HEK293T (cell line): ENCODE data around the gene POU2F2.
A peak's percentile ranks its signal among the peaks of the same experiment; 100 is the strongest.

Experiments
- CTCF ChIA-PET: fragments of 350-600 bp; formaldehyde crosslinking; extraction: SDS; loops from one replicate; lab custom pipeline; 2021; ENCODE audit warnings: antibody characterized with exemption, inconsistent platforms; lab: Yijun Ruan, JAX
- POLR2A ChIA-PET: fragments of 350-600 bp; formaldehyde crosslinking; extraction: SDS; loops from one replicate; lab custom pipeline; 2020; ENCODE audit warnings: antibody characterized with exemption, inconsistent platforms; lab: Yijun Ruan, JAX
- DNase-seq: peaks from one replicate; pipeline ENCODE4 v3.0.0; 2012; ENCODE audit warnings: mixed read lengths; ENCODE audit errors: extremely low spot score
- ARNT ChIP-seq: fragments of 450-650 bp; IDR thresholded peaks from 2 replicates; pipeline ENCODE4 v1.6.1; 2017; ENCODE audit warnings: mild to moderate bottlenecking
- BHLHE40 ChIP-seq: fragments of 450-650 bp; IDR thresholded peaks from 2 replicates; pipeline ENCODE4 v1.6.1; 2016; ENCODE audit warnings: mild to moderate bottlenecking, moderate library complexity, borderline replicate concordance
- CTBP1 ChIP-seq: fragments of 450-650 bp; IDR thresholded peaks from 2 replicates; pipeline ENCODE4 v1.6.1; 2016; ENCODE audit warnings: borderline replicate concordance
- ELF4 ChIP-seq: fragments of 450-650 bp; IDR thresholded peaks from 2 replicates; pipeline ENCODE4 v1.6.1; 2017; ENCODE audit warnings: antibody characterized with exemption
- FOXA1 ChIP-seq: fragments of 450-650 bp; IDR thresholded peaks from 2 replicates; pipeline ENCODE4 v1.6.1; 2016; ENCODE audit warnings: mild to moderate bottlenecking
- FOXK2 ChIP-seq: fragments of 450-650 bp; IDR thresholded peaks from 2 replicates; pipeline ENCODE4 v1.6.1; 2016; ENCODE audit warnings: mild to moderate bottlenecking
- FOXM1 ChIP-seq: fragments of 450-650 bp; IDR thresholded peaks from 2 replicates; pipeline ENCODE4 v1.6.1; 2017; ENCODE audit warnings: mild to moderate bottlenecking, borderline replicate concordance
- HDGF ChIP-seq: fragments of 450-650 bp; IDR thresholded peaks from 2 replicates; pipeline ENCODE4 v1.6.1; 2017; ENCODE audit warnings: antibody characterized with exemption, borderline replicate concordance
- L3MBTL2 ChIP-seq: fragments of 450-650 bp; conservative IDR thresholded peaks from 2 replicates; pipeline ENCODE4 v1.6.1; 2016; ENCODE audit warnings: mild to moderate bottlenecking
- LEF1 ChIP-seq: fragments of 450-650 bp; IDR thresholded peaks from 2 replicates; pipeline ENCODE4 v1.6.1; 2017; ENCODE audit warnings: mild to moderate bottlenecking, borderline replicate concordance
- NFRKB ChIP-seq: fragments of 450-650 bp; IDR thresholded peaks from 2 replicates; pipeline ENCODE4 v1.6.1; 2016; ENCODE audit warnings: mild to moderate bottlenecking, moderate library complexity
- SP1 ChIP-seq: fragments of 450-650 bp; IDR thresholded peaks from 2 replicates; pipeline ENCODE4 v1.6.1; 2017
- SUZ12 ChIP-seq: fragments of 450-650 bp; IDR thresholded peaks from 2 replicates; pipeline ENCODE4 v1.6.1; 2016; ENCODE audit warnings: mild to moderate bottlenecking
- TARDBP ChIP-seq: fragments of 450-650 bp; IDR thresholded peaks from 2 replicates; pipeline ENCODE4 v1.6.1; 2016
- ZNF384 ChIP-seq: fragments of 450-650 bp; IDR thresholded peaks from 2 replicates; pipeline ENCODE4 v1.6.1; 2016
- TF ChIP-seq, protein P1 (sequence below): fragments of 450-650 bp; IDR thresholded peaks from 2 replicates; pipeline ENCODE4 v1.6.1; 2016

Gene POU2F2

DNA sequence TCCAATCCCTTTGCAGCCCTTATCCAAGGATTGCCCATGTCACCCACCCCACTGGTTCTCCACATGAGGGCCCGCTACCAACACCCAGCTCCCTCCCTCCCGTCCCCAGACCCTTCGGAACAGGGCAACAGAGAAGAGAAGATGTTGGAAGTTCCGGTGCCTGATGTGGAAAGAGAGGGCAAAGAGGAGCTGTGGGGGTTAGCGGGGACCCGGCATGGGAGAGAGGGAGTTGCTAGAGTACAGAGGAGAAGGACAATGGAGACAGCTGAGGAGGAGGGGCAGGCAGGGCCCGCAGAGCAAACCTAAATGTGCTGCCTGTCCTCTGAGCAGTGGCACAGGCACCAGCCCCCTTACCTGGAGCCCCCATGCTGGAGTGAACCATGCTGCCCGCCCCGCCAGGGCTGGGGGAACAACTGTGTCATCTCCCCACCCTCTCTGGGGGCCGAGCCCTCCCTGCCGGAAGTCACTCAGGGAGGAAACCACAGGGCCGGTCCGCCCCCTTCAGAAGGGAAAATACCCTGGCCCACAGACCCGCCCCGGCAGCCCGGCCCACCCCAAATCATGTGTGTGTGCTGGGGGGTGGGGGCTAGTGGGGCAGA lies at the start of gene POU2F2:
POU2F2 (minus strand) TSS at position 417 of the 599 bp plus-strand sequence; CDS start at position 382, 35 bp downstream.
- ChIA-PET CTCF (interaction anchor here (0.6 to 1.3 kb wide), 5 partner anchors 17 to 442 kb away, joined by 3 to 17 read pairs (median 3); no protein-coding TSS in a partner anchor), POLR2A (no interaction called here)
- no peak for TF ChIP-seq TARDBP
- TF ChIP-seq ELF4, result no peak
- TF ChIP-seq ZNF384, result no peak
- no peak for TF ChIP-seq FOXA1
- TF ChIP-seq FOXM1, result no peak
- no peak for TF ChIP-seq SUZ12
- no peak for TF ChIP-seq FOXK2
- TF ChIP-seq LEF1, result no peak
- no peak for TF ChIP-seq CTBP1
- no peak for DNase-seq

DNA sequence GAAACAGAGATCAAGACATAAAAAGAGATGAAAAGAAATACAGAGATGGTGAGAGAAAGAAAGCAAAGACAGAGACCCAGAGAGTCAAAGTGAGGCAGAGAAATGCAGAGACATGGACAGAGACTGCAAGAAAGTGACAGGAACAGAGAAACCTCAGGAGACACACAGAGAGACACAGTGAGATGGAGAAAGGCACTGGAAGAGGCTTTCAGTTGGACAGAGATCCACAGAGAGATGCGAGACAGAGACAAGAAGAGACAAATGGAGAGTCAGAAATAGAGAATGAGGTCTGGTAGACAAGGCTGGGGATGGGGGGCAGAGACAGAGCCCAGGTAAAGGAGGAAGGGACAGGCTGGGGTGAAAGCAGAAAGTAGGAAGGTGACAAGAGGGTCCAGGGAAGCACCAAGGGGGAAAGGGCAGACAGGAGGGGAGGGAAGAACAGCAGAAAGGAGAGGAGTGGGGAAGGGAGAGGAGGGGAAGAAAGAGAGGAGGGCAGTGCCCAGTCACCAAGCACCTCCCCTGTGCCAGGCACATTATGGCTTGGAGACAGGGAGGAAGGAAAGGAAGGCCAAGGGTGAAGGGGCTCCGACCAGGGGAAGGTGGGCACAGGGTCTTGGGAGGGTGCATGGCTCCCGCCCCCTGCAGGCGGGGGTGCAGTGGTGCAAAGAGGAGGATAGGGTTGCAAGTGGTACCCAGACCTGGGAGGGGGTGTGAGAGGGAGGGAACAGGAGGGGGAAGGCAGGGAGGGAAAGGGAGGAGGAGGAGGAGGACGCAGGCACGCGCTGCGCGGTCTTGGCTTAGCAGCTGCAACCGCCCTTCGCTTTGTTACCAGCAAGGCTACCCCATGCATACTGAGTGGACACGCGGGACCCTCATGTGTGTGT lies 46.8 kb upstream of the POU2F2 start:
- CTCF ChIA-PET, result no interaction called here
- POLR2A ChIA-PET, result no interaction called here
- peak; percentile 52 for DNase-seq

DNA sequence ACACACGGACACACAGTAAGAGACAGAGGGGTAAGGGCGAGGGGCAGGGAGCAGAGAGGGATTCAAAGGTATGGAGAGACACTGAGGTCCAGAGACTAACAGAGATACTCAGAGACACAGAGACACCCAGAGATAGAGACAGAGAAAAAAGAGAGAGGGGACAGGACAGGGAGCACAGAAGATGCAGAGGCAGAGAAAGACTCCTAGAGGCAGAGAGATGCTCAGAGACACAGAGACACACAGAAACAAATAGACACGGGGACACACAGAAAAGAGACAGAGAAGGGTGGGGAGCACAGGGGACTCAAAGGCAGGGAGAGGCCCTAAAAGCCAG lies 45.4 kb upstream of the POU2F2 start:
- CTCF ChIA-PET, result no interaction called here
- TF ChIP-seq ELF4 (no peak), FOXK2 (no peak), L3MBTL2 (no peak), HDGF (no peak), FOXM1 (no peak), SP1 (no peak), ZNF384 (no peak), SUZ12 (no peak), FOXA1 (no peak), LEF1 (no peak), NFRKB (no peak)
- no peak for DNase-seq
- POLR2A ChIA-PET, result no interaction called here

More for the DNA sequence above, 46.8 kb upstream of the POU2F2 start:
- TF ChIP-seq FOXM1 (no peak), L3MBTL2 (no peak), SUZ12 (no peak), SP1 (no peak), HDGF (no peak), TARDBP (no peak), ELF4 (no peak), LEF1 (no peak), FOXK2 (no peak), FOXA1 (no peak), NFRKB (no peak), CTBP1 (no peak)
- TF ChIP-seq, protein P1, sequence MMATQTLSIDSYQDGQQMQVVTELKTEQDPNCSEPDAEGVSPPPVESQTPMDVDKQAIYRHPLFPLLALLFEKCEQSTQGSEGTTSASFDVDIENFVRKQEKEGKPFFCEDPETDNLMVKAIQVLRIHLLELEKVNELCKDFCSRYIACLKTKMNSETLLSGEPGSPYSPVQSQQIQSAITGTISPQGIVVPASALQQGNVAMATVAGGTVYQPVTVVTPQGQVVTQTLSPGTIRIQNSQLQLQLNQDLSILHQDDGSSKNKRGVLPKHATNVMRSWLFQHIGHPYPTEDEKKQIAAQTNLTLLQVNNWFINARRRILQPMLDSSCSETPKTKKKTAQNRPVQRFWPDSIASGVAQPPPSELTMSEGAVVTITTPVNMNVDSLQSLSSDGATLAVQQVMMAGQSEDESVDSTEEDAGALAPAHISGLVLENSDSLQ, result no peak

DNA sequence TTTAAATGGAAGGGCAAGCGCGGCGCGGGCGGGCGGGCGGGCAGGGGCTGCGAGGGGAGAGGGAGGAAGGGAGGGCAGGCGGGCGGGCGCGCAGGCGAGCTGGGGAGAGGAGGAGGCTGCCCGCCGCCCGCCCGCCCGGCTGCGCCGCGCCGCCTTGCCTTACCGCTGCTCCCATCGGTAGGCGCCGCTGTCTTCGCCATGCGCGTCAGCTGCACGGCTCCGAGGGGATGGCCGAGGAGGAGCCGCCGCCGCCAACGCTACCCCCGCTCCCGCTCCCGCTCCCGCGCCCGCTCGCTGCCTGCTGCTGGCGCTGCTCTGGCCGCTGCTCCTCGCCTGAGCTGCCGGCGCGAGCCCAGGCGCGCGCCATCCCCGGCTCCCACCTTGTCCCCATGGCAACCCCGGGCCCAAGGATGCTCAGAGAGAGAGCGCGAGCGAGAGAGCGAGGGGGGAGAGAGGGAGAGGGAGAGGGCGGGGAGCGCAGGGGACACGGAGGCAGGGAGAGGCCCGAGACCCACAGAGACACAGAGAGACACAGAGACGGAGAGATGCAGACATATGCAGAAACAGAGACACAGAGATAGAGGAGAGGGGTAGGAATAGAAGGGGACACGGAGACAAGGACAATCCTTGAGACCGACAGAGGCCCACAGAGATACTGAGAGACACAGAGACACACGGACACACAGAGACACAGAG lies 44.9 kb upstream of the POU2F2 start:
- TF ChIP-seq TARDBP (no peak), ELF4 (no peak), ARNT (no peak), SP1 (no peak), HDGF (no peak), FOXA1 (no peak), L3MBTL2 (no peak), ZNF384 (no peak), FOXM1 (no peak), FOXK2 (no peak), LEF1 (no peak), SUZ12 (no peak), BHLHE40 (no peak), NFRKB (no peak), CTBP1 (no peak)
- TF ChIP-seq, protein P1, result no peak
- CTCF ChIA-PET, result no interaction called here
- POLR2A ChIA-PET, result no interaction called here
- peak; percentile 82 for DNase-seq

- no peak for TF ChIP-seq FOXA1
- TF ChIP-seq TARDBP, result no peak
- TF ChIP-seq NFRKB, result no peak
- TF ChIP-seq CTBP1, result no peak
- TF ChIP-seq SUZ12, result no peak
- POLR2A ChIA-PET, result no interaction called here
- DNase-seq, result peak; percentile 65
- CTCF ChIA-PET, result interaction anchor here (1.0 to 1.5 kb wide), 2 partner anchors 36 to 37 kb away, joined by 3 to 4 read pairs; no protein-coding TSS in a partner anchor
Observed at GRCh38 chr19:42176649-42176989, 44.4 kb upstream of the POU2F2 start.

DNA sequence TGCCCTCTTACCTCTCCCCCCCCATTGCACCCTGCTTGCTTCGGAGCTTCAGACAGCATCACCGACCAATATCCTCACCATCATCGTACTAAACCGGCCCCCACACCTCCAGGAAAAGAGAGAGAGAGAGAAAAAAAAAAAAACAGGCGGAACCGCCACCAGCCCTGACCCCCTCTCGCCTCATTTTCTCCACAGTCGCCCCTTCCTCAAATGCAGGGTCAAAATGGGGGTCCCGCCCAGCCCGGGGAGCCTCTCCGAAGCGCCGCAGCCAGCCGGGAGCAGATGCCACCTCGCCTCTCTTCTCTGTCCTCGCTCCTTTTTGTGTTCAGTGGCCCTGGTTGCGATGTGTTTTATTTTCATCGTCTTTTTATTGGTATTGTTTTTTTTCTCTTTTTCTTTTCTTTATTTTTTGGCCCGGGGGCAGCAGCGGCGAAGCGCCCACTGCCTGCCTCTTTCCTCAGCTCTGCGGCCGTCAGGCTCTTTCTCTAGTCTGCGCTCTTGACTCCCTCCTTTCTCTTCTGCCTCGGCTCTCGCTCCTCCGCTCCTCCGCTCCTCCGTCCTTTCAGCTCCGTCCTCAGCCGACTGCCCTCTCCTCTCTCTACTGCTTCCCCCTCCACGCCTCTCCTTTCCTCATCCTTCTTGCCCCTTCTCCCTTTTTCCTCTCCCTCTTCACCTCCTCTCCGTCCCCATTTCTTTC lies 43.9 kb upstream of the POU2F2 start:
- POLR2A ChIA-PET, result no interaction called here
- CTCF ChIA-PET, result interaction anchor here (0.9 to 1.5 kb wide), 3 partner anchors 36 to 225 kb away, joined by 3 to 4 read pairs (median 4); no protein-coding TSS in a partner anchor
- DNase-seq, result peak; percentile 33
- TF ChIP-seq L3MBTL2 (no peak), ELF4 (no peak), ZNF384 (no peak), LEF1 (no peak), SP1 (no peak), CTBP1 (no peak), ARNT (no peak), SUZ12 (no peak), TARDBP (no peak), FOXK2 (no peak), HDGF (no peak), NFRKB (no peak), BHLHE40 (no peak), FOXM1 (no peak), FOXA1 (no peak)
- TF ChIP-seq, protein P1, result no peak
